ENCODE measurements around the gene TBC1D7.

The TBC1D7 gene

GRCh38 chr6:13274707-13275434 is 53.5 kb downstream of the TBC1D7 start:
- Histone ChIP-seq H3K9me3 (ENCODE audit: severe bottlenecking) (no peaks in the 10 kb centered on the region), H3K27me3 (ENCODE audit: insufficient read depth, low read depth, severe bottlenecking) (no peaks in the 10 kb centered on the region), H3K36me3 (no peaks in the 10 kb centered on the region), H3K4me3 (ENCODE audit: low read depth, low read length) (no peak overlapping the region), H3K27ac (no peak overlapping the region)
- TF ChIP-seq CTCF (IDR thresholded peaks at IDR 0.05; ENCODE audit: low read depth, low read length), result no peak
- DNase-seq, result no peak

DNA sequence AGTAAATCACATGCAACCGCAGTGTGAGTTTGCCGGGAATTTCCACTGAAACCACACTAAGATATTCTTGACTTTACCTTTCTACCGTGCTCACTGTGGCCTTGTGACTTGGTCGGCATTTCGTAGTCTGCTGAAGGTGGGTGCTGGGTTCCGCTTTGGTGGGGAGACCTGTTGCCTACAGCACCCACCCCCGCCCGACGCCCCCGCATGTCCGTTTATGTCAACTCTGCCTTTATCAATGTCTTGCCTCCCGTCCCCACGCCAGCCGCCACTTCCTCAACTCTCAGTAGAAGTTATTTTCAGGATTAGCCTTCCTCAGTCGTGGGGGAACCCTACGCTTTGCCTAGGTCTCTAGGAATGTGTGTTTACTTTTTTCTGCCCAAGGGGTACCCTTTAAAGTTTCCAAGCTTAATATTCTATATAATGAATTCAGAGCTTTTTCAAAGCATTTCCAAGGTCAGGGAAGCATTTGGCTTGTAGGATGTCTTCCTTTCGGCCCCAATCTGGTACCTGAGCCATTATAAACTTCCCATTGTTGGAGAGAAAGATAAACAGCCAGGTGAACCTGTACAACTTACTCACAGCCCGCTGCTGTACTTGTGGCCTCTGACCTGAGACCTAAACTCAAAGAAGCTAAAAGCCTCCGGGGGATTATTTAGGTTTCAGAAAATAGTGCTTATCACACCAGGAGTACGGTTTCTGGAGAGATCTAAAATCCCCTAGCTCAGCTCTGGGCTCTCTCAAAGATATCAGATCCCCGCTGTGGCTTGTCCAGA is 54.2 kb downstream of the TBC1D7 start:
- no peak overlapping the region for H3K4me3 ChIP-seq (ENCODE audit: low read depth, low read length)
- no peaks in the 10 kb centered on the region for H3K9me3 ChIP-seq (ENCODE audit: severe bottlenecking)
- H3K27ac ChIP-seq, result no peak overlapping the region
- H3K27me3 ChIP-seq (ENCODE audit: insufficient read depth, low read depth, severe bottlenecking), result no peaks in the 10 kb centered on the region
- DNase-seq, result no peak
- no peaks in the 10 kb centered on the region for H3K36me3 ChIP-seq
- TF ChIP-seq CTCF (IDR thresholded peaks at IDR 0.05; ENCODE audit: low read depth, low read length), result no peak

DNA sequence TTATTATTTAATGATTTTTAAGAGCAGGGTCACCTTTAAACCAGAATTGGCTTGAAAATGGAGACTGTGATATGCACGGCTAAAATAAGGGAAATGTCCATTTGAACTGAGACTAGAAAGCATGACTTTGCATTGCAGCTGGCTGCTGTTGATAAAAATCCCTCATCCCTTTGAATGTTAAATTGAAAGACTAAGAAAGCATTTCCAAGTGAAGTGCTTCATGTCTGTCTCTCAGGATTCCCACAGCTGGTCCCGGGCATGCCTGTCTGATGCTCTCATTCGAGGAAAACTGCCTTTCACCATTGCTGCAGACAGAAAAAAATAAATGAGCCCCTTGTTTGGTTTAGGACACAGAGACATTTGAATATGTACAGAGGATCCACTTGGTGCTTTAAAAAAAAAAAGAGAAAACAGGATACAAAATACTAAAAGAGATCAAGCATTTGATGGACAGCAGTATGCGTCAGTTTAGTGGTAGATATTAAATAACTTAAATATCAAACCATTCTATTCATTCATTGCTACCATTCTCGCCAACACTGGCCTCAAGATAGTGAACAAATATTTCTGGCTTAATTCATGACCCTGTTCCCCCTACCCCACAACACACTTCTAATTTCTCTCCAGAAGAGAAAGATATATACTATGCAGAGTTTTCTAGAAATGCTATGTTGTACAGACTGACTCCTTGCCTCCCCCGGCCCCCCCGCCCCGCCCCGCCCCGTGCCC is 55.0 kb downstream of the TBC1D7 start:
- H3K27ac ChIP-seq, result no peak overlapping the region
- no peaks in the 10 kb centered on the region for H3K9me3 ChIP-seq (ENCODE audit: severe bottlenecking)
- no peak for TF ChIP-seq CTCF (IDR thresholded peaks at IDR 0.05; ENCODE audit: low read depth, low read length)
- no peak for DNase-seq
- no peaks in the 10 kb centered on the region for H3K36me3 ChIP-seq
- H3K27me3 ChIP-seq (ENCODE audit: insufficient read depth, low read depth, severe bottlenecking), result no peaks in the 10 kb centered on the region
- no peak overlapping the region for H3K4me3 ChIP-seq (ENCODE audit: low read depth, low read length)

- no peak overlapping the region for H3K4me3 ChIP-seq (ENCODE audit: low read depth, low read length)
- no peak for DNase-seq
- H3K36me3 ChIP-seq, result no peaks in the 10 kb centered on the region
- H3K27ac ChIP-seq, result no peak overlapping the region
- H3K9me3 ChIP-seq (ENCODE audit: severe bottlenecking), result no peaks in the 10 kb centered on the region
- TF ChIP-seq CTCF (IDR thresholded peaks at IDR 0.05; ENCODE audit: low read depth, low read length), result no peak
- no peaks in the 10 kb centered on the region for H3K27me3 ChIP-seq (ENCODE audit: insufficient read depth, low read depth, severe bottlenecking)
Observed at GRCh38 chr6:13272131-13273046, 55.9 kb downstream of the TBC1D7 start.

DNA sequence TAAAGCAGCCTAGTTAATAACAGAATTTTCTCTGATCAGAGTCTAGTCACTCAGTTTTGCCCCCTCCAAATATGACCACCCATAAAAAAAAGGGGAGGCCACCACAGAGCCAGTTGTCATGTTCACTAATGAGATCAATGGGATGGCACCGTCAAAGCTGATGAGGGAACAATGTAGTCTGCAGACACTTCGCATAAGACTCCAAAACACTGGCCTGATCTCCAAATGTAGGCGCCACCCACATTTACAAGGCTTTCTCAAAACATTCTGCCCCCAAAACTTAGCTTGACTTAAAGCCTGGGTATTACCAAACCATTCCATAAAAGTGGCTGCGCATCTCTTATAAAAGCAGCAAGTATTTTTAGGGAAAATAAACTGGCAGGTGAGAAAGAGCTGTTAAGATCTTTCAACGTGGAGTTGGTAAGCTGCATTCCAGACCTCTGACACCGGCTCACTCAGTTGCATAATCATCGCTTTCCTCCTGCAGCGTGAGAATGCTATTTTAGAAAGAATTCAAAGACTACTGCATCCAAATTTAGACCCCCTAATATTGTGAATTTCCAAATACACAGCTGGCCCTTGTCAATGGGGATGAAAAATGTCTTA is 59.3 kb downstream of the TBC1D7 start:
- no peak for DNase-seq
- no peaks in the 10 kb centered on the region for H3K36me3 ChIP-seq
- no peak overlapping the region for H3K4me3 ChIP-seq (ENCODE audit: low read depth, low read length)
- H3K27me3 ChIP-seq (ENCODE audit: insufficient read depth, low read depth, severe bottlenecking), result no peaks in the 10 kb centered on the region
- no peak overlapping the region for H3K27ac ChIP-seq
- no peaks in the 10 kb centered on the region for H3K9me3 ChIP-seq (ENCODE audit: severe bottlenecking)
- TF ChIP-seq CTCF (IDR thresholded peaks at IDR 0.05; ENCODE audit: low read depth, low read length), result no peak

Data from WERI-Rb-1 (cell line).